ENCODE data around the gene ZNF627. TPM values are rescaled to one million over a fixed set of nuclear protein-coding genes. Genes with fewer than 3 reads are reported as not detected.

Gene ZNF627
- total RNA-seq, 4 donors from 2014 or later: 6.2 to 10.8 (median 10.4) TPM

GRCh38 chr19:11581740-11582139 is 15.5 kb upstream of the ZNF627 start:
- no peak for TF ChIP-seq CTCF (IDR thresholded peaks at IDR 0.05; ENCODE audit: low read depth)

GRCh38 chr19:11586331-11586730 is 11.0 kb upstream of the ZNF627 start:
- no peak for TF ChIP-seq CTCF (IDR thresholded peaks at IDR 0.05; ENCODE audit: low read depth)

- no peak for TF ChIP-seq CTCF (IDR thresholded peaks at IDR 0.05; ENCODE audit: low read depth)
Measured at GRCh38 chr19:11587302-11587974, 9.8 kb upstream of the ZNF627 start.

GRCh38 chr19:11587975-11588631 is 9.2 kb upstream of the ZNF627 start:
- TF ChIP-seq CTCF (IDR thresholded peaks at IDR 0.05; ENCODE audit: low read depth): no peak

GRCh38 chr19:11594084-11594483 is 3.2 kb upstream of the ZNF627 start:
- no peak for TF ChIP-seq CTCF (IDR thresholded peaks at IDR 0.05; ENCODE audit: low read depth)

GRCh38 chr19:11596156-11596555 is 1.1 kb upstream of the ZNF627 start:
- no peak for TF ChIP-seq CTCF (IDR thresholded peaks at IDR 0.05; ENCODE audit: low read depth)

GRCh38 chr19:11598103-11598483 is 810 bp downstream of the ZNF627 start:
- no peak for TF ChIP-seq CTCF (IDR thresholded peaks at IDR 0.05; ENCODE audit: low read depth)

Data from subcutaneous adipose tissue (tissue), 4 donors.